ENCODE results near the gene NRK. TPM values are rescaled to one million over a fixed set of nuclear protein-coding genes. Genes with fewer than 3 reads are reported as not detected.

NRK gene
- total RNA-seq, 1 experiment from 2014 or later: 3.1 TPM

GRCh38 chrX:105869701-105870100 is 47.4 kb downstream of the NRK start:
- H3K27me3 Mint-ChIP-seq (ENCODE audit: low read depth): no peaks in the 10 kb centered on the region; the same call in 1 of the 2 replicates

DNA sequence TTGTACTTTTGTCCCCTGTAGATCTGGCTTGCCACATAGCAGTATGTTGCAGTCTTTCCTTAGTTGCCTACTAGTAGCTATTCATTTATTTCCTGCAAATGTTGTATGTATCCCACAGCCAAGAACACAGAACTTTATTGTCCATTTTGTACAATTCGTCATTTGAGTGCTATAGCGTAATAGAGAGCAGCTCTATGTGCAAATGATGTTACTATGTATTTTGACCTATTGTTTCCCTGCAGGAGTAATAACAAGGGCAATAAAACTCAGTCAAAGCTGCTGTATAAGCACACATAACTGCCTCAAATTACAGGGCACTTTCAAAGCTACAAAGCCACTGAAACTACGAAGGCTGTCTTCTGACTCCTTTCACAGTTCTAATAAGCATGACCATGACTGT is 48.1 kb downstream of the NRK start:
- Mint-ChIP-seq H3K4me3 (no peak overlapping the region), H3K4me1 (no peaks in the 10 kb centered on the region), H3K27ac (no peak overlapping the region), H3K27me3 (ENCODE audit: low read depth) (no peaks in the 10 kb centered on the region; the same call in 1 of the 2 replicates), H3K36me3 (no peaks in the 10 kb centered on the region), H3K9me3 (no peaks in the 10 kb centered on the region)
- TF ChIP-seq, protein P1, sequence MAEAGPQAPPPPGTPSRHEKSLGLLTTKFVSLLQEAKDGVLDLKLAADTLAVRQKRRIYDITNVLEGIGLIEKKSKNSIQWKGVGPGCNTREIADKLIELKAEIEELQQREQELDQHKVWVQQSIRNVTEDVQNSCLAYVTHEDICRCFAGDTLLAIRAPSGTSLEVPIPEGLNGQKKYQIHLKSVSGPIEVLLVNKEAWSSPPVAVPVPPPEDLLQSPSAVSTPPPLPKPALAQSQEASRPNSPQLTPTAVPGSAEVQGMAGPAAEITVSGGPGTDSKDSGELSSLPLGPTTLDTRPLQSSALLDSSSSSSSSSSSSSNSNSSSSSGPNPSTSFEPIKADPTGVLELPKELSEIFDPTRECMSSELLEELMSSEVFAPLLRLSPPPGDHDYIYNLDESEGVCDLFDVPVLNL (CRISPR knock-in tag; IDR thresholded peaks at IDR 0.05; ENCODE audit: borderline replicate concordance, low read depth): no peak
- no peak for TF ChIP-seq MYBL2 (CRISPR knock-in tag; IDR thresholded peaks at IDR 0.05)
- no peak for TF ChIP-seq KAT7 (CRISPR knock-in tag; IDR thresholded peaks at IDR 0.05; ENCODE audit: borderline replicate concordance)
- TF ChIP-seq, protein P2, sequence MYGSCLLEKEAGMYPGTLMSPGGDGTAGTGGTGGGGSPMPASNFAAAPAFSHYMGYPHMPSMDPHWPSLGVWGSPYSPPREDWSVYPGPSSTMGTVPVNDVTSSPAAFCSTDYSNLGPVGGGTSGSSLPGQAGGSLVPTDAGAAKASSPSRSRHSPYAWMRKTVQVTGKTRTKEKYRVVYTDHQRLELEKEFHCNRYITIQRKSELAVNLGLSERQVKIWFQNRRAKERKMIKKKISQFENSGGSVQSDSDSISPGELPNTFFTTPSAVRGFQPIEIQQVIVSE (CRISPR knock-in tag; IDR thresholded peaks at IDR 0.05; ENCODE audit: borderline replicate concordance): no peak
- ChIA-PET CTCF (no interaction called here), POLR2A (no interaction called here)
- DNase-seq (ENCODE audit: low spot score): no peak
- ATAC-seq: no peak

More at GRCh38 chrX:105869701-105870100, 47.4 kb downstream of the NRK start:
- DNase-seq (ENCODE audit: low spot score) (no peak), ATAC-seq (no peak)
- ChIA-PET CTCF (no interaction called here), POLR2A (no interaction called here)
- Mint-ChIP-seq H3K27ac (no peak overlapping the region), H3K4me1 (no peaks in the 10 kb centered on the region), H3K36me3 (no peaks in the 10 kb centered on the region), H3K9me3 (no peaks in the 10 kb centered on the region), H3K4me3 (no peak overlapping the region)
- no peak for TF ChIP-seq SP1 (CRISPR knock-in tag; conservative IDR thresholded peaks at IDR 0.05)
- TF ChIP-seq TP53 (CRISPR knock-in tag; IDR thresholded peaks at IDR 0.05): no peak
- TF ChIP-seq ZSCAN18 (CRISPR knock-in tag; IDR thresholded peaks at IDR 0.05): no peak
- TF ChIP-seq, protein P1 (CRISPR knock-in tag; IDR thresholded peaks at IDR 0.05; ENCODE audit: borderline replicate concordance, low read depth): no peak
- no peak for TF ChIP-seq JAZF1 (CRISPR knock-in tag; IDR thresholded peaks at IDR 0.05)
- no peak for TF ChIP-seq NR2C2 (CRISPR knock-in tag; IDR thresholded peaks at IDR 0.05)
- TF ChIP-seq AR (CRISPR knock-in tag; IDR thresholded peaks at IDR 0.05): no peak
- TF ChIP-seq TCF7 (CRISPR knock-in tag; IDR thresholded peaks at IDR 0.05; ENCODE audit: low read depth): no peak

GRCh38 chrX:105872941-105873340 is 50.6 kb downstream of the NRK start:
- ChIA-PET POLR2A (no interaction called here), CTCF (no interaction called here)
- Mint-ChIP-seq H3K36me3 (no peaks in the 10 kb centered on the region), H3K4me3 (no peak overlapping the region), H3K27me3 (ENCODE audit: low read depth) (no peaks in the 10 kb centered on the region; the same call in 1 of the 2 replicates), H3K9me3 (no peaks in the 10 kb centered on the region), H3K27ac (no peak overlapping the region), H3K4me1 (no peaks in the 10 kb centered on the region)
- no peak for ATAC-seq
- no peak for DNase-seq (ENCODE audit: low spot score)
- no peak for TF ChIP-seq NR3C1 (CRISPR knock-in tag; conservative IDR thresholded peaks at IDR 0.05; ENCODE audit: low read depth)
- TF ChIP-seq E2F5 (CRISPR knock-in tag; IDR thresholded peaks at IDR 0.05): no peak
- TF ChIP-seq AR (CRISPR knock-in tag; IDR thresholded peaks at IDR 0.05): no peak
- no peak for TF ChIP-seq TCF7 (CRISPR knock-in tag; IDR thresholded peaks at IDR 0.05; ENCODE audit: low read depth)
- TF ChIP-seq RORB (CRISPR knock-in tag; IDR thresholded peaks at IDR 0.05): no peak
- TF ChIP-seq ZSCAN18 (CRISPR knock-in tag; IDR thresholded peaks at IDR 0.05): no peak
- no peak for TF ChIP-seq GRHL2 (CRISPR knock-in tag; IDR thresholded peaks at IDR 0.05; ENCODE audit: insufficient replicate concordance, severe bottlenecking)

Data from WTC11 (cell line).